GM18505 (cell line): ENCODE measurements around the gene STAMBP.
"Not testable (repeated sequence)": the region's sequence is repeated elsewhere in the genome, so short reads cannot be mapped to it uniquely, and the experiment has no call there.

Experiments used
- ATAC-seq: cut with Tn5 transposase; IDR thresholded peaks from one replicate; pipeline ENCODE4 v1.9.1; 2021; ENCODE audit not compliant: unreplicated experiment
- POLR2A ChIP-seq: IDR thresholded peaks from 4 replicates; pipeline ENCODE4 v1.6.1; 2011; ENCODE audit warnings: borderline replicate concordance; ENCODE audit not compliant: insufficient read depth, insufficient read length; ENCODE audit errors: extremely low read depth

STAMBP gene

GRCh38 chr2:73828818-73829570, at the start of gene STAMBP:
Gene STAMBP (plus strand): TSS chr2:73828961. CDS start chr2:73830857, 1,896 bp downstream.
- ATAC-seq: peak; percentile 86
- TF ChIP-seq POLR2A: peak; percentile 78

- peak; percentile 93 for TF ChIP-seq POLR2A
- ATAC-seq: peak; percentile 94
Observed at GRCh38 chr2:73779467-73780236, 49.1 kb upstream of the STAMBP start, which contains the start of gene DUSP11. Gene DUSP11 (minus strand): TSS chr2:73780103. CDS start chr2:73779974, 129 bp downstream.

- ATAC-seq: no peak
- no peak for TF ChIP-seq POLR2A
Observed at GRCh38 chr2:73780237-73780582, 48.6 kb upstream of the STAMBP start.

GRCh38 chr2:73783402-73783801, 45.4 kb upstream of the STAMBP start:
- not testable (repeated sequence) for ATAC-seq

- ATAC-seq: not testable (repeated sequence)
Observed at GRCh38 chr2:73783883-73784282, 44.9 kb upstream of the STAMBP start, which contains the start of gene C2orf78. Gene C2orf78 (plus strand): TSS chr2:73784183. CDS start chr2:73784310, 127 bp downstream.

GRCh38 chr2:73811878-73812277, 16.9 kb upstream of the STAMBP start:
- no peak for ATAC-seq
- TF ChIP-seq POLR2A: no peak

GRCh38 chr2:73812635-73813034, 16.1 kb upstream of the STAMBP start:
- no peak for TF ChIP-seq POLR2A
- ATAC-seq: no peak

- no peak for ATAC-seq
- no peak for TF ChIP-seq POLR2A
Observed at GRCh38 chr2:73818296-73818695, 10.5 kb upstream of the STAMBP start.

GRCh38 chr2:73821227-73821626, 7.5 kb upstream of the STAMBP start:
- ATAC-seq: peak; percentile 69
- no peak for TF ChIP-seq POLR2A

- ATAC-seq: no peak
- no peak for TF ChIP-seq POLR2A
Observed at GRCh38 chr2:73821669-73822068, 7.1 kb upstream of the STAMBP start.

- TF ChIP-seq POLR2A: no peak
- ATAC-seq: peak; percentile 55
Observed at GRCh38 chr2:73822276-73822675, 6.5 kb upstream of the STAMBP start.

- TF ChIP-seq POLR2A: no peak
- no peak for ATAC-seq
Observed at GRCh38 chr2:73822991-73823390, 5.8 kb upstream of the STAMBP start.

- TF ChIP-seq POLR2A: no peak
- no peak for ATAC-seq
Observed at GRCh38 chr2:73823416-73823815, 5.3 kb upstream of the STAMBP start.

GRCh38 chr2:73823916-73824523, 4.7 kb upstream of the STAMBP start:
- ATAC-seq: no peak
- TF ChIP-seq POLR2A: no peak
